AG04449 (cell line): Measurements from ENCODE around the gene VTA1.

Experiments used
- CTCF ChIA-PET: fragments of 350-600 bp; formaldehyde crosslinking; extraction: SDS; loops from one replicate; lab custom pipeline; 2021; ENCODE audit warnings: antibody characterized with exemption; lab: Yijun Ruan, JAX
- POLR2A ChIA-PET: fragments of 400-600, 350-600 bp; formaldehyde crosslinking; extraction: SDS; loops from one replicate; lab custom pipeline; 2020; ENCODE audit warnings: antibody characterized with exemption, inconsistent platforms; lab: Yijun Ruan, JAX
- DNase-seq: peaks from one replicate; pipeline ENCODE4 v3.0.0-alpha.2; 2010; ENCODE audit warnings: low read depth, low spot score
- H3K4me3 ChIP-seq: 2 replicates; pipeline ENCODE4 v1.5.1; 2011; ENCODE audit warnings: low read depth, mild to moderate bottlenecking, control low read depth, low read length
- CTCF ChIP-seq: IDR thresholded peaks from one replicate; pipeline ENCODE4 v1.5.1; 2011; ENCODE audit warnings: mild to moderate bottlenecking, moderate library complexity, low read length, control low read depth, inconsistent platforms; ENCODE audit not compliant: insufficient read depth; ENCODE audit errors: missing control alignments

Gene VTA1

GRCh38 chr6:142241061-142241460 lies 94.0 kb downstream of the VTA1 start:
- no peak overlapping the region for H3K4me3 ChIP-seq
- POLR2A ChIA-PET = no interaction called here
- no peak for TF ChIP-seq CTCF
- CTCF ChIA-PET = no interaction called here
- DNase-seq = no peak

GRCh38 chr6:142242269-142242668 lies 95.2 kb downstream of the VTA1 start:
- ChIA-PET POLR2A (no interaction called here), CTCF (interaction anchor here (1.0 to 1.9 kb wide), 3 partner anchors 36 to 88 kb away, joined by 3 to 7 read pairs (median 3); no protein-coding TSS in a partner anchor)
- no peak overlapping the region for H3K4me3 ChIP-seq
- DNase-seq = peak; percentile 14
- TF ChIP-seq CTCF = no peak

- POLR2A ChIA-PET = no interaction called here
- CTCF ChIA-PET = interaction anchor here (1.4 kb wide), 1 partner anchor 13 kb away, joined by 3 read pairs; no protein-coding TSS in a partner anchor
- TF ChIP-seq CTCF = no peak
- no peak for DNase-seq
- H3K4me3 ChIP-seq = no peak overlapping the region
Observed at GRCh38 chr6:142246960-142247359, 99.9 kb downstream of the VTA1 start.

- DNase-seq = no peak
- CTCF ChIA-PET = interaction anchor here (0.8 kb wide), 1 partner anchor 25 kb away, joined by 3 read pairs; no protein-coding TSS in a partner anchor
- no peak for TF ChIP-seq CTCF
- no peak overlapping the region for H3K4me3 ChIP-seq
- POLR2A ChIA-PET = no interaction called here
Observed at GRCh38 chr6:142249266-142249665, 102.2 kb downstream of the VTA1 start.

GRCh38 chr6:142251930-142252445 lies 104.9 kb downstream of the VTA1 start:
- ChIA-PET CTCF (no interaction called here), POLR2A (no interaction called here)
- no peak for DNase-seq
- H3K4me3 ChIP-seq = no peak overlapping the region
- TF ChIP-seq CTCF = no peak

GRCh38 chr6:142254513-142254912 lies 107.5 kb downstream of the VTA1 start:
- H3K4me3 ChIP-seq = no peak overlapping the region
- ChIA-PET CTCF (no interaction called here), POLR2A (no interaction called here)
- TF ChIP-seq CTCF = no peak
- DNase-seq = no peak
